Heart left ventricle (tissue), 16 donors: ENCODE measurements around the gene SCG5. TPM values are rescaled to one million over a fixed set of nuclear protein-coding genes. Genes with fewer than 3 reads are reported as not detected.

Experiments
- ATAC-seq, 4 donors: fragments of 200-7000 bp; cut with Tn5 transposase; one replicate each; pipeline ENCODE4 v1.9.1; 2020 to 2022; ENCODE audit warnings: moderate library complexity in 4 of 4, mild to moderate bottlenecking in 3 of 4, moderate number of reproducible peaks in 1 of 4
- DNase-seq, 5 donors: peaks; one replicate each; pipeline ENCODE4 v3.0.0-alpha.2; 2020
- H3K27ac ChIP-seq, 12 donors: fragments of 200-600 bp; sonication (generic) in 4 of 12; one replicate each; pipeline versions ENCODE4 v1.5.0 to v1.8.0; 2016 to 2022; ENCODE audit warnings: mild to moderate bottlenecking in 2 of 12
- H3K27me3 ChIP-seq, 9 donors: fragments of 200-600 bp; sonication (generic) in 2 of 9; one replicate each; pipeline versions ENCODE4 v1.5.1 to v1.8.0; 2016 to 2022; ENCODE audit warnings: mild to moderate bottlenecking in 3 of 9
- H3K36me3 ChIP-seq, 9 donors: fragments of 200-600 bp; sonication (generic) in 2 of 9; one replicate each; pipeline versions ENCODE4 v1.5.0 to v1.8.0; 2018 to 2022; ENCODE audit warnings: mild to moderate bottlenecking in 2 of 9
- H3K4me1 ChIP-seq, 12 donors: fragments of 200-600 bp; sonication (generic) in 4 of 12; one replicate each; pipeline versions ENCODE4 v1.5.0 to v1.8.0; 2016 to 2022; ENCODE audit warnings: mild to moderate bottlenecking in 3 of 12
- H3K4me3 ChIP-seq, 12 donors: fragments of 200-600 bp; sonication (generic) in 4 of 12; one replicate each; pipeline versions ENCODE4 v1.5.0 to v1.8.0; 2017 to 2022; ENCODE audit warnings: mild to moderate bottlenecking in 9 of 12, moderate library complexity in 4 of 12
- H3K9me3 ChIP-seq, 12 donors: fragments of 200-600 bp; sonication (generic) in 4 of 12; one replicate each; pipeline versions ENCODE4 v1.5.0 to v1.8.0; 2016 to 2022; ENCODE audit warnings: mild to moderate bottlenecking in 1 of 12
- CTCF ChIP-seq, 12 donors: fragments of 200-600 bp; sonication (generic) in 4 of 12; IDR thresholded peaks; one replicate each; pipeline versions ENCODE4 v1.5.0 to v1.8.0; 2018 to 2022; ENCODE audit warnings: antibody characterized with exemption in 12 of 12, mild to moderate bottlenecking in 5 of 12
- POLR2A ChIP-seq, 2 donors: fragments of 450-650 bp; IDR thresholded peaks; one replicate each; pipeline ENCODE4 v1.6.1; 2017; ENCODE audit warnings: antibody characterized with exemption in 2 of 2, mild to moderate bottlenecking in 2 of 2, moderate library complexity in 2 of 2
- WGBS, 4 donors: extraction: QIAGEN DNeasy Blood & Tissue Kit in 2 of 4; methylation state at CpG; one replicate each; pipeline versions ENCODE4 v1.1.5 to v1.1.7; 2013 to 2018; 5-methylcytosine and 5-hydroxymethylcytosine counted together
- intact Hi-C, 10 donors: fragments of 100-400 bp; cut with DNase I; formaldehyde crosslinking; loops; one replicate each; pipeline versions ENCODE4 v1.11.1 to v1.14.2; 2022
- polyA plus RNA-seq, 2 donors: library from polyadenylated mRNA; stranded (reverse); fragments of 200-250 nt; gene quantifications; one replicate each; pipeline ENCODE4 v1.2.3, GENCODE V29; 2013
- total RNA-seq, 9 donors: library from RNA; depleted of rRNA in 2 of 9; stranded (reverse); fragments of >200 nt in 2 of 9; fragmentation: NEBNext Ultra II Directional in 3 of 9; extraction: Animal tissue kit (Norgen Biotek cat#: 25700) in 3 of 9; gene quantifications; one replicate each; pipeline versions ENCODE4 v1.1.0 to v1.2.4, GENCODE V29; 2016 to 2023
- donor health status: ischemic (EF 13 %, LVEDD 7.1; RV severe dilation, severe dysfunction).
- donor health status: healthy with polysubstance abuse.
- donor health status: DM: no; HTN: yes; CAD: no.
- donor health status: DM: no; HTN: no; CAD: no.
- donor health status: ischemic (EF 25% LVEDD 6.9; RV normal size, moderate dysfunction).
- donor health status: ischemic (EF 25% LVEDD 5.7; RV mildly dilated, moderate dysfunction).
- donor health status: healthy.
- donor health status: DM: yes; HTN: yes; CAD: no.
- donor health status: ischemic (EF 35%, LVEDD 5.7; RV mildly dilated, moderate dysfunction).
- donor health status: nonischemic (EF 11% LVEDD 7.7; RV severe dilation, severe dysfunction).
- donor health status: DM: yes; HTN: yes; CAD: no.
- donor health status: PGD.
- donor health status: ischemic (EF 29% LVEDD 5.4; RV normal size, mild dysfunction).
- donor health status: nonischemic (EF 23%, LVEDD 6.1; RV moderate dilation, normal function).

The SCG5 gene
- total and polyA plus RNA-seq, 11 donors, result 0.54 to 5.3 (median 0.84) TPM; not detected in 7

GRCh38 chr15:32730677-32731654 is 89.5 kb downstream of the SCG5 start:
- no peak for TF ChIP-seq POLR2A (IDR thresholded peaks at IDR 0.05)
- TF ChIP-seq CTCF (IDR thresholded peaks at IDR 0.05), result no peak
- Histone ChIP-seq H3K9me3 (peaks cover 0 to 15% (median 0%) of the 10 kb centered on the region in 12 donors), H3K36me3 (no peaks in the 10 kb centered on the region), H3K4me3 (no peak overlapping the region), H3K27ac (no peak overlapping the region), H3K4me1 (no peaks in the 10 kb centered on the region), H3K27me3 (peaks cover 0 to 18% (median 4%) of the 10 kb centered on the region in 9 donors)
- 35 to 46% (median 39%) methylated on average over 24 to 27 of the region's 27 CpGs for WGBS, 4 donors
- intact Hi-C loops, result no loop called here
- ATAC-seq (peak in 1 of 4 donors; percentile 34), DNase-seq (peak in 1 of 5 donors; percentile 13)

GRCh38 chr15:32732574-32733157 is 91.2 kb downstream of the SCG5 start:
- ATAC-seq, result no peak
- Histone ChIP-seq H3K4me1 (no peaks in the 10 kb centered on the region), H3K36me3 (no peaks in the 10 kb centered on the region), H3K9me3 (peaks cover 0 to 11% (median 0%) of the 10 kb centered on the region in 12 donors), H3K27ac (no peak overlapping the region), H3K27me3 (peaks cover 0 to 18% (median 4%) of the 10 kb centered on the region in 9 donors), H3K4me3 (no peak overlapping the region)
- intact Hi-C loops, result no loop called here
- no peak for TF ChIP-seq POLR2A (IDR thresholded peaks at IDR 0.05)
- no peak for TF ChIP-seq CTCF (IDR thresholded peaks at IDR 0.05)
- 75 to 86% (median 80%) methylated on average over 6 of the region's 6 CpGs for WGBS, 4 donors
- DNase-seq, result no peak

GRCh38 chr15:32733281-32733680 is 91.8 kb downstream of the SCG5 start:
- ATAC-seq (no peak), DNase-seq (no peak)
- Histone ChIP-seq H3K27ac (no peak overlapping the region), H3K36me3 (no peaks in the 10 kb centered on the region), H3K27me3 (peaks cover 0 to 18% (median 4%) of the 10 kb centered on the region in 9 donors), H3K9me3 (peaks cover 0 to 6% (median 0%) of the 10 kb centered on the region in 12 donors), H3K4me1 (no peaks in the 10 kb centered on the region), H3K4me3 (no peak overlapping the region)
- TF ChIP-seq CTCF (IDR thresholded peaks at IDR 0.05) (no peak), POLR2A (IDR thresholded peaks at IDR 0.05) (no peak)
- 47 to 92% (median 71%) methylated on average over 3 of the region's 3 CpGs for WGBS, 4 donors
- intact Hi-C loops, result no loop called here
